Esophagus squamous epithelium (tissue), 5 donors: Measurements from ENCODE around the gene CPLX1. TPM values are rescaled to one million over a fixed set of nuclear protein-coding genes. Genes with fewer than 3 reads are reported as not detected.

ENCODE experiments used
- DNase-seq: peaks from one replicate; lab custom pipeline; 2025; lab: John Stamatoyannopoulos, UW
- H3K27ac ChIP-seq, 4 donors: fragments of 200-600 bp; sonication (generic); one replicate each; pipeline ENCODE4 v1.5.1; 2016 to 2019; ENCODE audit warnings: mild to moderate bottlenecking in 1 of 4
- H3K27me3 ChIP-seq, 4 donors: fragments of 200-600 bp; sonication (generic); 1 replicate in 3 of 4; 2 replicates in 1 of 4; pipeline versions ENCODE4 v1.5.1 to v1.6.0; 2017 to 2021; ENCODE audit warnings: antibody characterized with exemption in 1 of 4
- H3K36me3 ChIP-seq, 3 donors: fragments of 200-600 bp; sonication (generic); one replicate each; pipeline ENCODE4 v1.5.1; 2016 to 2019
- H3K4me1 ChIP-seq, 3 donors: fragments of 200-600 bp; sonication (generic); one replicate each; pipeline ENCODE4 v1.5.1; 2017 to 2019
- H3K4me3 ChIP-seq, 4 donors: fragments of 200-600 bp; sonication (generic); 1 replicate in 3 of 4; 2 replicates in 1 of 4; pipeline ENCODE4 v1.5.1; 2016 to 2019; ENCODE audit warnings: mild to moderate bottlenecking in 2 of 4, moderate library complexity in 1 of 4
- H3K9me3 ChIP-seq, 3 donors: fragments of 200-600 bp; sonication (generic); one replicate each; pipeline ENCODE4 v1.5.1; 2016 to 2019
- CTCF ChIP-seq, 6 experiments: fragments of 450-650 bp in 4 of 6; fragments of 200-600 bp in 2 of 6; sonication (generic) in 2 of 6; IDR thresholded peaks; one replicate each; pipeline ENCODE4 v1.5.1; 2016 to 2019; ENCODE audit warnings: antibody characterized with exemption in 6 of 6, mild to moderate bottlenecking in 4 of 6, moderate library complexity in 4 of 6
- POLR2A ChIP-seq, 4 donors: fragments of 450-650 bp; IDR thresholded peaks; one replicate each; pipeline ENCODE4 v1.6.1; 2017; ENCODE audit warnings: antibody characterized with exemption in 4 of 4, mild to moderate bottlenecking in 4 of 4, moderate library complexity in 3 of 4
- WGBS, 2 donors: methylation state at CpG; one replicate each; pipeline ENCODE4 v1.1.5; 2018; 5-methylcytosine and 5-hydroxymethylcytosine counted together
- intact Hi-C: fragments of 100-400 bp; cut with DNase I; formaldehyde crosslinking; loops from one replicate; pipeline ENCODE4 v1.15.0; 2022
- total RNA-seq, 4 donors: library from RNA; depleted of rRNA; stranded (reverse); fragments of >200 nt; gene quantifications; one replicate each; pipeline ENCODE4 v1.1.0, GENCODE V29; 2016
- donor health status: DM: yes; HTN: yes; CAD: no.

CPLX1 gene
- total RNA-seq, 4 donors from 2014 or later, result 0.44 to 0.57 TPM; not detected in 2

GRCh38 chr4:871484-871883 is 45.6 kb upstream of the CPLX1 start:
- no peak for DNase-seq
- WGBS, 2 donors, result 93 to 97% methylated on average over 3 to 9 of the region's 9 CpGs
- intact Hi-C loops, result no loop called here

GRCh38 chr4:870951-871350 is 45.0 kb upstream of the CPLX1 start:
- Histone ChIP-seq H3K27me3 (no peaks in the 10 kb centered on the region), H3K9me3 (no peaks in the 10 kb centered on the region), H3K4me1 (peaks cover 0 to 5% (median 0%) of the 10 kb centered on the region in 3 donors), H3K27ac (no peak overlapping the region), H3K4me3 (no peak overlapping the region), H3K36me3 (peaks cover 31 to 99% (median 62%) of the 10 kb centered on the region in 3 donors)
- no peak for TF ChIP-seq POLR2A (IDR thresholded peaks at IDR 0.05)
- TF ChIP-seq CTCF (IDR thresholded peaks at IDR 0.05), result no peak
- DNase-seq, result no peak
- intact Hi-C loops, result no loop called here
- WGBS, 2 donors, result no CpG with 5 or more reads among the region's 20 CpGs

More at GRCh38 chr4:871484-871883, 45.6 kb upstream of the CPLX1 start:
- Histone ChIP-seq H3K4me3 (no peak overlapping the region), H3K9me3 (no peaks in the 10 kb centered on the region), H3K27me3 (no peaks in the 10 kb centered on the region), H3K27ac (no peak overlapping the region), H3K36me3 (peaks cover 27 to 99% (median 62%) of the 10 kb centered on the region in 3 donors), H3K4me1 (peaks cover 0 to 5% (median 0%) of the 10 kb centered on the region in 3 donors)
- no peak for TF ChIP-seq POLR2A (IDR thresholded peaks at IDR 0.05)
- no peak for TF ChIP-seq CTCF (IDR thresholded peaks at IDR 0.05)

- intact Hi-C loops, result no loop called here
- H3K4me1 ChIP-seq, result peaks cover 0 to 5% (median 0%) of the 10 kb centered on the region in 3 donors
- no peak for TF ChIP-seq CTCF (IDR thresholded peaks at IDR 0.05)
- TF ChIP-seq POLR2A (IDR thresholded peaks at IDR 0.05), result no peak
- H3K36me3 ChIP-seq, result peaks cover 39 to 99% (median 54%) of the 10 kb centered on the region in 3 donors
- no peaks in the 10 kb centered on the region for H3K9me3 ChIP-seq
- H3K27ac ChIP-seq, result no peak overlapping the region
- H3K27me3 ChIP-seq, result no peaks in the 10 kb centered on the region
- no peak overlapping the region for H3K4me3 ChIP-seq
- 89 to 98% methylated on average over 9 to 13 of the region's 15 CpGs for WGBS, 2 donors
- DNase-seq, result no peak
These were observed 43.8 kb upstream of the CPLX1 start for GRCh38 chr4:869776-870175.

- 100% methylated on average over 2 of the region's 21 CpGs; no CpG with 5 or more reads in 1 of the 2 donors for WGBS, 2 donors
These were observed 42.5 kb upstream of the CPLX1 start for GRCh38 chr4:868421-868820.

More at GRCh38 chr4:868421-868820, 42.5 kb upstream of the CPLX1 start:
- intact Hi-C loops, result no loop called here
- Histone ChIP-seq H3K27ac (no peak overlapping the region), H3K4me1 (peaks cover 0 to 5% (median 0%) of the 10 kb centered on the region in 3 donors), H3K9me3 (no peaks in the 10 kb centered on the region), H3K4me3 (no peak overlapping the region), H3K36me3 (peaks cover 42 to 99% (median 51%) of the 10 kb centered on the region in 3 donors), H3K27me3 (no peaks in the 10 kb centered on the region)
- no peak for TF ChIP-seq CTCF (IDR thresholded peaks at IDR 0.05)
- no peak for DNase-seq
